Measurements from ENCODE around the gene WDFY2. TPM values are rescaled to one million over a fixed set of nuclear protein-coding genes. Genes with fewer than 3 reads are reported as not detected.

Gene WDFY2
- total and polyA plus RNA-seq, 10 of the 15 experiments (the other 5 are each of a cell fraction or from before 2014, with no cell fraction given): 2.1 to 13.0 (median 8.1) TPM

DNA sequence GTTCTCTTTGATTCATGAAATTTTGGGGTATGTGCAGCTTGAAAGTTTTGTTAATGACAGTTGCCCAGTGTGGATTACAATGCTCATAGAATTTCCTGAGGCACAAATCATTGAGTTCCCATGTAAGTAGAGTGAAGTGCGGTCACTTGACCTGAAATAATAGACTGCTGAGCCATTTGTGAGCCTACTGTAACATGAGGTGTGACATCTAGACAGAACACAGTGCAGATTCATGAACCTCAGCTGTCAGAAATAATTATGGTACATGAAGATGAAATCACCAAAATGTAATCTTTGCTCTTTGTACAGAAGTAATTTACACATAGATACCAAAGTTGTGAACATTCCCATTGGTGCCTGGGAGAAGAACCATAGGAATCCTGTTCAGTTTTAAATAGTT is 135.1 kb downstream of the WDFY2 start:
- Histone ChIP-seq H3K9me3 (replicated peaks; ENCODE audit: control insufficient read depth, insufficient read depth, low read length) (no peaks in the 10 kb centered on the region), H4K20me1 (ENCODE audit: control insufficient read depth, insufficient read depth) (no peaks in the 10 kb centered on the region), H3K27ac (ENCODE audit: control insufficient read depth, insufficient read depth) (no peak overlapping the region), H3K27me3 (replicated peaks in 1 of 2; ENCODE audit: control insufficient read depth in 2 of 2, insufficient read depth in 2 of 2, low read length in 1 of 2) (no peaks in the 10 kb centered on the region), H3K4me2 (ENCODE audit: control insufficient read depth, insufficient read depth) (no peak overlapping the region), H2AFZ (ENCODE audit: control insufficient read depth, low read depth, low read length) (no peak overlapping the region), H3K36me3 (ENCODE audit: control insufficient read depth in 2 of 2, insufficient read depth in 2 of 2, low read length in 1 of 2) (no peaks in the 10 kb centered on the region), H3K9ac (ENCODE audit: control insufficient read depth, insufficient read depth, low read length) (no peak overlapping the region), H3K4me3 (no peak overlapping the region), H3K79me2 (ENCODE audit: control insufficient read depth, insufficient read depth, low read length) (no peaks in the 10 kb centered on the region), H3K4me1 (ENCODE audit: control insufficient read depth, insufficient read depth, low read length) (peaks cover 21% of the 10 kb centered on the region)
- WGBS (ENCODE audit: insufficient coverage, insufficient replicate concordance, low lambda C conversion rate, missing lambda C conversion rate): 62% methylated on average over 1 of the region's 1 CpG
- ChIA-PET POLR2A (interaction anchor here (0.8 kb wide), 1 partner anchor 45 kb away, joined by 3 read pairs; no protein-coding TSS in a partner anchor), RAD21 (ENCODE audit: unreplicated experiment) (interaction anchor here (2.6 kb wide), 1 partner anchor 134 kb away, joined by 8 read pairs; no protein-coding TSS in a partner anchor), CTCF (interaction anchor here (0.6 to 1.4 kb wide), 3 partner anchors 42 to 321 kb away, joined by 3 to 4 read pairs (median 3); no protein-coding TSS in a partner anchor), SMC1A (ENCODE audit: uncharacterized antibody, unreplicated experiment) (interaction anchor here (1.8 to 3.3 kb wide), 2 partner anchors 25 to 31 kb away, joined by 6 to 12 read pairs; no protein-coding TSS in a partner anchor)
- FAIRE-seq: no peak
- no TSS peak for BruUV-seq (replicated peaks)
- ATAC-seq: no peak
- no peak for TF ChIP-seq RELA (IDR thresholded peaks at IDR 0.05; ENCODE audit: borderline replicate concordance, partially characterized antibody)
- TF ChIP-seq, protein P1, sequence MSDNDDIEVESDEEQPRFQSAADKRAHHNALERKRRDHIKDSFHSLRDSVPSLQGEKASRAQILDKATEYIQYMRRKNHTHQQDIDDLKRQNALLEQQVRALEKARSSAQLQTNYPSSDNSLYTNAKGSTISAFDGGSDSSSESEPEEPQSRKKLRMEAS (IDR thresholded peaks at IDR 0.05; ENCODE audit: low read depth, low read length): no peak
- TF ChIP-seq MEF2B (IDR thresholded peaks at IDR 0.05; ENCODE audit: partially characterized antibody, poor library complexity, severe bottlenecking): no peak
- TF ChIP-seq, protein P2, sequence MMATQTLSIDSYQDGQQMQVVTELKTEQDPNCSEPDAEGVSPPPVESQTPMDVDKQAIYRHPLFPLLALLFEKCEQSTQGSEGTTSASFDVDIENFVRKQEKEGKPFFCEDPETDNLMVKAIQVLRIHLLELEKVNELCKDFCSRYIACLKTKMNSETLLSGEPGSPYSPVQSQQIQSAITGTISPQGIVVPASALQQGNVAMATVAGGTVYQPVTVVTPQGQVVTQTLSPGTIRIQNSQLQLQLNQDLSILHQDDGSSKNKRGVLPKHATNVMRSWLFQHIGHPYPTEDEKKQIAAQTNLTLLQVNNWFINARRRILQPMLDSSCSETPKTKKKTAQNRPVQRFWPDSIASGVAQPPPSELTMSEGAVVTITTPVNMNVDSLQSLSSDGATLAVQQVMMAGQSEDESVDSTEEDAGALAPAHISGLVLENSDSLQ (IDR thresholded peaks at IDR 0.05): no peak
- TF ChIP-seq RB1 (IDR thresholded peaks at IDR 0.05; ENCODE audit: borderline replicate concordance): no peak
- DNase-seq (ENCODE audit: low read depth, low spot score): no peak
- intact Hi-C loops (cut with micrococcal nuclease; ENCODE audit: unreplicated experiment): no loop called here
- in situ Hi-C loops (cut with MboI): no loop called here

Measured in GM12878 (cell line).